ENCODE measurements around the gene ATXN1.

ATXN1 gene

DNA sequence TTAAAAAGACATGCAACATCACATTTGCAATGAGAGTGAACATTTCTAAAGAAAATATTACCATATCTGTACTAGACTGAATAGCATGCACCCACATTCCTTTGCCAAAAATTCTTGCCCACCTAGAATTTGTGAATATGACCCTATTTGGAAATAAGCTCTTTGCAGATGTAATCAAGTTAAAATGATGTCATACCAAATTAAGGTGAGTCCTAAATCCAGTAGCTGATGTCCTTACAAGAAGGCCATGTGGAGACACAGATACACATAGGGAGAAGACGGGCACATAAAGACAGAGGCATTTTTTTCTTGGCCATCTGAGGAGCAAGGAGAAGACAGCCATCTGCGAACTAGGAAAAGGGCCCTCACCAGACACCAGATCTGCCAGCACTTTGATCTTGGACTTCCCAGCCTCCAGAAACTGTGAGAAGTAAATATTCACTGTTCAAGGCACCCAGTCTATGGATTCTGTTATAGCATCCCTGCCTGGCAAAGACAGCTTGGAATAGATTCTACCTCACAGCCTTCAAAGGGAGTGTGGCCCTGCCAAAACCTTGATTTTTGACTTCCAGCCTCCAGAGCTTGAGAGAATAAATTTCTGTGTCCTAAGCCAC, 22.8 kb upstream of the ATXN1 start:
- in situ Hi-C loops (cut with MboI; ENCODE audit: low sequenced_read_pairs) = no loop called here

DNA sequence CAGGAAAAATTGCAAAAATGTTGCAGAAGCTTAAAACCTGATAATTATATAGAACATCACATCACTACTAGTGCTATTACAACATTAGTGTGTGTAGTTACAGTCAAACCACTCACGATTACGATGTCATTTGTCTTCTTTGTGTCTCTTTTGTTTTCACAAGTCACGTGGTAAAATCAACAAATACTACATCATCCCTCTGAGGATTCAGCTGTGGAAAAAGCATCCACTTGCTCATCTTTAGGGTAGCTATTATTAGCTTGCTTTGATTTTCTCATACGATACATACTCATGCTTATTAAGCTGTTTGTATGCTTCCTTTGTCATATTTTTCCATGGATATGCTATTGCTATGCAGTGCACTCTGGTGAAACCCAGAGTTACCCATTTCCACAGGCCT, 22.2 kb upstream of the ATXN1 start:
- in situ Hi-C loops (cut with MboI; ENCODE audit: low sequenced_read_pairs) = no loop called here

DNA sequence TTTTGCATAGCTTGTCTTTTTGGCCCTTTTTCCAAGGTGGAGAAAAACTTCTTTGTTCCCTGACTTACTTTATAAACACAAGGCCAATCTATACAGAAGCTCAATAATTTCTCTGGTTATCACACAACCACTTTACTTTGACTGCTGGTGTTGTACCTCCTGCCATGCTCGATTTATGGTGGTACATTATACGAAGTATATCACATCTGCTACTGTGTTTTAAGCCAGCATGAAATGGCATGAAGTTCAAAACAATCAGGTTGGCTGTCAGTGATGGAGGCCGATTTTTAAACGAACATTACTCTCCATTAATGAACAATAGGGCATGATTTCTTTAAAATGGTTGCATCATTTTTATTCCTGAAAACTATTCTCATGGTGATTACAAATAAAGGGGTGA, 21.0 kb upstream of the ATXN1 start:
- in situ Hi-C loops (cut with MboI; ENCODE audit: low sequenced_read_pairs) = no loop called here

DNA sequence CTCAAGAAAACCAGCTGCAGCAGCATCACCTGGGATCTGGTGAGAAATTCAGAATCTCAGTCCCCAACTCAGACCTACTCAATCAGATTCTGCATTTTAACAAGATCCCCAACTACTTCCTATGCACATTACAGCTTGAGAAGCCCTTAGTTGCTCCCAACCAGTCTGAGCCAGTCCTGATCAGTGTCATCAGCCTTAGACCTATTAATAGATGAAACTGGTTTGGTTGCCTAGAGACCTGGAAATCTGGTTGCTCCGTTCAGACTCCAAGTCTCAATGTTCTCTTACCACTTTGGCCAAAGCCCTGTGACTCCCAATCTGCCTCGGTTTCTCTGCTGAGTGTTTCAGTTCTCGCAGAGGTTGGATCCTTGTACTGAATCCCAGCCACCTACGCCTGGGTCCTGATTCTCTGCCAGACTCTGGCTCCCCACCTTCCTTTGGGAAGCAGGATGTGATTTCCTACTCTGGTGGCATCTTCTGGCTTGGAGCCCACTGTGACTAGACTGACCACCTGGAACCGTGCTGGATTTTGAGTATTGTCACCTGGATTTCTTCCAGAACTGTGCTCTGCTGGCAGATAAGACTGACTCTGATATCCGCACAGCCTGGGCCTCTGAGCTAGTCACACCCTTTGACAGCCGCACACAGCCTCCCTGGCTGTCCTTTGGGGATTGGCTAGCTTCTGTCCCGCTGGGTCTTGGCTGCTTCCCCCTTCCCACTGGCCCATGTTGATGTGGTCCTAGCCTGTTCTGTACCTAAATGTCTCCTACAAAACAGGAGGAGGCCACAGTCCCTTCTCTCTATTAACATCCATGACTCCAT, 20.3 kb upstream of the ATXN1 start:
- in situ Hi-C loops (cut with MboI; ENCODE audit: low sequenced_read_pairs) = no loop called here

DNA sequence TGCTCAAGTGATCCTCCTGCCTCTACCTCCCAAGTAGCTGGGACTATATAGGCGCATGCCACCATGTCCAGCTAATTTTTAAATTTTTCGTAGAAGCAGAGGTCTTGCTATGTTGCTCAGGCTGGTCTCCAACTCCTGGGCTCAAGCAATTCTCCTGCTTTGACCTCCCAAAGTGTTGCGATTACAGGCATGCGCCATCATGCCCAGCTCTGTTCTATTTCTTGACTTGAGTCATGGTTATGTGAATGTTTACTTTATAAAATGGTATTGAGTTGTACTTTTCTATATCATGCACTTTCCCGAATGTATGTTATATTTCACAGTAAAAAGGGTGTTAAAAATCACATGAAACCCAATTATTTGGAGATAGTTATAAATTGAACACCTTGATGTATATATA, 17.3 kb upstream of the ATXN1 start:
- in situ Hi-C loops (cut with MboI; ENCODE audit: low sequenced_read_pairs) = no loop called here

DNA sequence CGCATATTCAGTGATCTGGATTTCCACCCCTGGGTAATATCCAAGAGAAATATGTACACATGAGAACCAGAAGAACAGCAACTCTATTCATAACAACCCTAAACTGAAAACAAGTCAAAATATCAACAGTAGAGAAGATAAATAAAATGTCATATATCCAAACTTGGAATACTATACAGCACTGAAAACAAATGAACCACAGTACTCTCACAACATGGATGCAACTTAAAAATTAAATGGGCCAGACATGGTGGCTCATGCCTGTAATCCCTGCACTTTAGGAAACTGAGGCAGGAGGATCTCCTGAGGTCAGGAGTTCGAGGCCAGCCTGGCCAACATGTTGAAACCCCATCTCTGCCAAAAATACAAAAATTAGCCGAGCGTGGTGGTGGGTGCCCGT, 16.5 kb upstream of the ATXN1 start:
- in situ Hi-C loops (cut with MboI; ENCODE audit: low sequenced_read_pairs) = no loop called here

DNA sequence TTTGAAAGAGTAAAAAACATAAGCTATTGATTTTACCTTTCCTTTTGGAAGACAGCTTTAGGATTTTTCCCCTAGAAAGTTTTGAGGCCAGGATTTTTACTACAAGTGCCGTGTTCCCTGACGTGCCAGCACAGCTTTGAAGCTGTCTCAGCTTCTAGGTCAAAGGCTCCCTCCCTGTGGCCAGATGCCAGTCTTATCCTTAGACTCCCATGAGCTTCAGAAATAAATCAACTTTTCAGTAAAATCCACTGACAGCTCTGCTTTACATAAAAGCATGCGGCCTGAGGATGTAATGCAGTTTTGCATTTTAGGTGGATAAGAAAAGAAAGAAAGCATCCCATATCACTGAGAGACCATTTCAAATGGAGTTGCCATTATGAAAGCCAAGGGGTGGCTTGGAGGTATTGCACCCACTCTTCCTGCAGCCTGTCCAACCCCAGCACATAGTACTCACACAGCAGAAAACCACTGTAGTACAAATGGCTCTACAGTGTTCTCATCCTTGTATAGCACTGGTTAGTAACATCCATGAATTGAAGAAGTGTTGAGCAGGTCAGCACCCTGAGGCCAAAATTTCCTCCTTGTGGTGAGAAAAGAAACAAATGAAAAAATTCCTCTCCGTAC, 15.2 kb upstream of the ATXN1 start:
- in situ Hi-C loops (cut with MboI; ENCODE audit: low sequenced_read_pairs) = no loop called here

DNA sequence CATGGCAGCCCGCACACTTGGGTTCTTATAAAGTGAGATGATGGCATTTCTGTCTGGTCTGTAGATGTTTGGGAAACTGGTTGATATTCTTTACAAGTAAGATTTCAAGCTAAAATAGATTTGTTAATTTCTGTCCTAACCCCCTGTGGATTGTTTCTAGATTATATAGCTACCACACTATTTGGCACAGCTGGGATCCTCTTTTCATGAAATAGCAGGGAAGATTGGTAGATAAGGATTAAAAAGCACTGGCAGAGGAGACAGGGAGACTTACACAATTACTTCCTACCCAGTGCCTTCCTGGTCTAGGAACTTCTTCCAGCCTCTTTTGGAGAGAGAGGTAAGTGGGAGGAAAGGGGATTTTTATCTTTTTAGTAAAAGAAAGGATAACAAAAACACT, 13.2 kb upstream of the ATXN1 start:
- in situ Hi-C loops (cut with MboI; ENCODE audit: low sequenced_read_pairs) = loop anchor here (25.0 kb wide), 2 partner anchors 262 to 437 kb away; no protein-coding TSS in a partner anchor

DNA sequence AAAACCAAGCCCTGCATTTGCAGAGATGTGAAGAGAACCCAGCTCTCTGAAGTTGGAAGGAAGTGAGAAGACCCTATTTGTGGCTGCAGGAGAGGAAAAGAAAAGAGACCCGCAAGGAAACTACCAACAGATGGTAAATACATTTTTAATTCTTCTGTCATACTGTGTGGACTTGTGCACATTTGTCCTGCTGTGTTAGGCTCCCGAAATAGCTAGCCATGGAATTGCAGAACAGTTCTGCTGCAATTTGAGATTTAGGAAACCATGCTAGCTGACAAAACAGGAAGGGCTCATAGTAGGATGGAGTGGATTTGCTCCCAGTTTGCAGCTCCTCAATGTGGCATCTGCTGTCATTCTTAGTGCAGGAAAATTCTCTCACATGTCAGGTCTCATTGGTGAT, 12.1 kb upstream of the ATXN1 start:
- in situ Hi-C loops (cut with MboI; ENCODE audit: low sequenced_read_pairs) = loop anchor here (25.0 kb wide), 2 partner anchors 261 to 436 kb away; no protein-coding TSS in a partner anchor

DNA sequence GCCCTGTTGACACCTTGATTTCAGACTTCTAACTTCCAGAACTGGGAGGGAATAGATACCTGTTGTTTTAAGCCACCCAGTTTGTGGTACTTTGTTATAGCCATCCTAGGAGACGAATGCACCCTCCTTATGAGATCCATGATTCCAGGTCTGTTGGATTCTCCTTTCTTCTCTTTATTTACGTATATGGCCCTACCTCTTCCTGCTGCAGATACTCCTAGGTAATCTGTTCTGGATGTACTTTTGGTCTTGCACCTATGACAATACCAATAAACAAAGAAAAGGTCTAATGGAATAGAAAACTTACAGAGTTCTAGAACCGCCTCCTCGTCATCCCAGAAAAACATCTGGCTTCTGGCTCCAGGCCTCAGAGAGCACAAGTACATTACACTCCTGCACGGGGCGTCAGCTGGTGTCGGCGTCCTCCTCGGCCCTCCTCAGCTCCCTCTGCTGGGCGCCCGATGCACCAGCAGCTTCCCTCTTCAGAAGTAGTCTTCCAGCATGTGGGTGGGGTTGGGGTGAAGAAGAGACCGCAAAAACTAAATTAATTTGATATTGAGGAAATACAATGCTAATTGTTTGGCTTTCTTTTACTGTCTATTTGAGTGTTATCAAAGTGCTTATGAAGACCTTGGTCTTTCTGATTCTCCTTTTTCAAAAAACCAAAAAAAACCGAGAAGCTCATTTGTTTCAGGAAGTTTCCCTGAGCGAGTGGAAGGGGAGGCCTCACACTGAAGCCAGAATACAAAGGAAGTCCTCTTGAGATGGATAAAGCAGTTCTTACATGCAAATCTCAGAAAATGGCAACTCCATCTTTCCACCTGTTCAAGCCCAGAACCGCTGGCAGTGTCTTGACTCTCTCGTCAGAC, 9.7 kb upstream of the ATXN1 start:
- in situ Hi-C loops (cut with MboI; ENCODE audit: low sequenced_read_pairs) = loop anchor here (25.0 kb wide), 2 partner anchors 259 to 434 kb away; no protein-coding TSS in a partner anchor

DNA sequence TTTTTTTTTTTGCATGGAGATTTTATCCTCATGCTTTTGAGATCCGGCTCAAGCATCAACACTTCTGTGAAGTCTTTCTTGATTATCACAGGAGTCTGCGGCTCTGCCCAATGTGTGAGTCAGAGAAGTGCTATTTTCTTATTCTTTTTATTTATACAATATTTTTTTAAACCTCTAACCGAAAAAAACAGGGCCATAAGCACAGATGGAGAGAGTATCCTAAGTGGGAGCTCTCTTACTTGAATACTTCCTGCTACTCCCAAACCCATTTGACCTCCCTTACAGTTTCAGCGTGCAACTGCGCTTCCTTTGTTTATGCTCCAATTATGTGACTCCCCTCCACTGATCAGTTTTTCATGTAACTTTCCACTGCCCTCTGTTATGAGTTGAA, 8.7 kb upstream of the ATXN1 start:
- in situ Hi-C loops (cut with MboI; ENCODE audit: low sequenced_read_pairs) = loop anchor here (25.0 kb wide), 2 partner anchors 258 to 433 kb away; no protein-coding TSS in a partner anchor

DNA sequence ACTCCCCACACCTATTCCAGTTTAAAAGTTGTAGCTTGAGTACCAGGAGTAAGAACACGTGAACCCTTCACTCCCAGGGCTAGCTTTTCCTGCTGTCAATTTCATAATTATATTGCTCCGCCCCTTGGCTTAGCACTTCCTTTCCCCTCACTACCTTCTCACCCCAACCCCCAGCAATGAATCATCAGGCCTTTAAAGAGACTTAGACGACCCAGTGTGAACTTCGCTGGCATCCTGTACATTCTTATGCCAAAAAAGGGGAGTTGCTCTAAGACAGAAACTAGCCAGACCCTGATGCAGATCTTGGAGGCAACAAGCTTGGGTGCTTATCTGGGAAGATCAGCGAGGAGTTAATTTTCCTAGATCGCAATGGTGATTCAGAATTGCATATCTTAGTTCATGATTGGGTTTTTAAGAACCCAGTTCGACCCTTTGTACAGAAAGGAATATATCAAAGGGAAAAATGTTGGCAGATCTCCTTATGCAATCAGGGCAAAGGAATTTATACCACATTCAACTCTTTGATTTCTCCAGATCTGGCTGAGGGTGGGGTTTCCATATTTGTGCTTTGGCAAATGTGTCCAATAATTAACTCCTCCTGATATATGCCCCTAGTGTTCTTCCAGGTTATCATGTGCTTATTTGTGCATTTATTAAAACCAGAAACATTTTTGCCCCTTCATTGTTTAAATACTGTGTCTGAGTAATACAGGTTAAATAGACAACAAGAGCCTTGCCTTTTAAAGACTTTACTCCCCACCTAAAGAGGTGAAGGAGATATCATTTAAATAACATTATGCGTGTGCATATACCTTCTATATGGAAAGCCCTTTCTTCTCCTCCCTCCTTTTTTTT, 8.1 kb upstream of the ATXN1 start:
- in situ Hi-C loops (cut with MboI; ENCODE audit: low sequenced_read_pairs) = loop anchor here (25.0 kb wide), 2 partner anchors 257 to 432 kb away; no protein-coding TSS in a partner anchor

DNA sequence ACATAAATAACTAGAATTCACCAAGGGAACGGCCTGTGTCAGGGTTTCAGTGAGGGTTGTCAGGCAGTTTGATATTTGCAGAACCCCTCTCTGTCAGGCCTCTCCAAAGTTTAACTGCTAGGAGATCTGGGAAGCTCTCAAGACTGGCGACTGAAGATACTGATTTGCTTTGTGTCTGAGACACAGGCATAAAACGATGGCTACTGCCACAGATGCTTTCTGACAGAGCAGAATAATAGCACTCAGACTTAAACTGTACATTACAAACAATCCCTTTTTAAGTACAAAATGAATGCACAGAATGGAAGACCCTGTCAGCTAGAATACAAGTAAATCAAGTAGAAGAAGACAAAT, 7.2 kb upstream of the ATXN1 start:
- in situ Hi-C loops (cut with MboI; ENCODE audit: low sequenced_read_pairs) = loop anchor here (25.0 kb wide), 2 partner anchors 256 to 431 kb away; no protein-coding TSS in a partner anchor

DNA sequence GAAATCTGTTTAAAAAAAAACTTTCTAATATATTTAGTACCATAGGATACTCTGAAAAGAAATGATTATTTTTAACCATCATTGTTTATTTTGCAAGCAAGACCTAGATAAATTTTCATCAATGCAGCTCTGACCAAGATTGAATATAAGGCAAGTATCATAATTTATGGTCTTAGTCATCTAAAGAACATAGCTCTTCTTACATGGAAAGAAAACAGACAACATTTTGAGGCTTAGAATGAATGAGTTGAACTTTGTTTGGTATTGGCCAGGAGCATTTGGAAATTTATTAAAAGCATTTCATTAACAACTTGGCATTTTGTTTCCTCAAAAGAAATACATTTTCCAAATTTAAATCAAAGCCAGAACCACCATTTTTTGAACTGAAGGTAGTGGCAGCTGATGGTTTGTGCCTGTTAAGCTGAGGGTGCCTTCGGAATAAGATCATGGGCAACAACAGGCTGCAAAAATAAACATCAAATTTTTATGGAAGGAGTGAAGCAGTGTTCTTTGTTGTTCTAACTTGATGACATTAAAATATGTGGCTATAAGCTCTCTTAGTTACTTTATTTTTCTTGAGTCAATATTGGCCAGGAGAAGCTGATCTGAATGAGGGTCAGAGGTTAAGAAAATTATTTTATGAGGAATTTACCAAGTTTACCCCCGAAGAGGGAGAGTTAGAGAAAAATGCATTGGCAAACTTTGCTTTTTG, 6.7 kb upstream of the ATXN1 start:
- in situ Hi-C loops (cut with MboI; ENCODE audit: low sequenced_read_pairs) = loop anchor here (25.0 kb wide), 2 partner anchors 256 to 431 kb away; no protein-coding TSS in a partner anchor

DNA sequence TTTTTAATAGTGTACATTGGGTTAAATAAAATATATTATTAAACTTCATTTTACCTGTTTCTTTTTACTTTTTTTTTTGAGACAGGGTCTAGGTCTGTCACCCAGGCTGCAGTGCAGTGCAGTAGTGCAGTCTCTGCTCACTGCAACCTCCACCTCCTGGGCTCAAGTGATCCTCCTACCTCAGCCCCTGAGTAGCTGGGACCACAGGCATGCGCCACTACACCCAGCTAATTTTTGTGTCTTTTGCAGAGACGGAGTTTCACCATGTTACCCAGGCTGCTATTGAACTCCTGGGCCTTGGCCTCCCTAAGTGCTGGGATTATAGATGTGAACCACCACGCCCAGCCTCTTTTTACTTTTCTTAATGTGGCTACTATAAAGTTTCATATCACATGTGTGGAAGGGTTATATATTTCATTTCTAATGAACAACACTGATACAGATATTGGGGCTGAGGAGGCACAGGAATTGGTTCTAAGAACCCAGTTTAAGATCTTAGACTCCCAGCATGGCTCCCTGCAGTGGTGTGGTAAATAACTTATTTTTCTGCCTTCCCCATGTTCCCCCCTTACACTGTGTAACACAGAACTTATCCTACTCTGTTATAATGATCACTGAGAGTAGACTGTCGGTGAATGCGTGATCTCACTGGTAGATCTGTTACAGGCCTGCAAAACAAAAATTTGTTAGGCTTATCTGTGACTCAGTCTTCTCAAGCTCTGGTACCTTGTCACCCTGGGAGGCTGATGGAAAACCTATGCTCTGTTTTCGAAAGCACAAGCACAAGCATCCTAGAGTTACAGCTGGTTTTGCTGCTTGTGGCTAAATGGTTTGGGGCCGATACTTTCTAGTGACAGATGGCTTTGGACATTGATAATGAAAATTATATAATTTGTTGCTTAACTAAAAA, 5.8 kb upstream of the ATXN1 start:
- in situ Hi-C loops (cut with MboI; ENCODE audit: low sequenced_read_pairs) = loop anchor here (25.0 kb wide), 2 partner anchors 255 to 430 kb away; no protein-coding TSS in a partner anchor

DNA sequence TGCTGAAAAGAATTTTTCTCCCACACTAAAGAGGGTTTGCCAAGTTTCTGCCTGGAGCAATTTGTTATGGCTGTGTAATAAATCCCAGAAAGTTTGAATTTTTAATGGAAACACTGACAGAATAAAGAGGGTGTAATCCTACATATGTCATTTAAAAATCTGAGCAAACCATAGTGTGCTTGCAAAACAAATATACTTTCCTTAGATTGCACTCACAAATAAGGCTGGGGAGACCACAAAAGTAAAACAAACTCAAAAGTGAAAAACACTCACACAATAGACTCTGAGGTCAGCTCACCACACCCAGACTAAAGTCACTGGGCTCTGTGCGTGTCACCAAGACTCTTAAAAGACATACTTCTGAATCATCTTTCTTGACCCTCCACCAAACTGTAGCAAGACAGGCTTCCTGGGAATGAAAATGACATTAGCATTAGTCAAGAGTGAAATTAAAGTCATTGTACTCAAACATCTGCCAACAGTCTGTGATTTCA, 4.8 kb upstream of the ATXN1 start:
- in situ Hi-C loops (cut with MboI; ENCODE audit: low sequenced_read_pairs) = loop anchor here (25.0 kb wide), 2 partner anchors 254 to 429 kb away; no protein-coding TSS in a partner anchor

DNA sequence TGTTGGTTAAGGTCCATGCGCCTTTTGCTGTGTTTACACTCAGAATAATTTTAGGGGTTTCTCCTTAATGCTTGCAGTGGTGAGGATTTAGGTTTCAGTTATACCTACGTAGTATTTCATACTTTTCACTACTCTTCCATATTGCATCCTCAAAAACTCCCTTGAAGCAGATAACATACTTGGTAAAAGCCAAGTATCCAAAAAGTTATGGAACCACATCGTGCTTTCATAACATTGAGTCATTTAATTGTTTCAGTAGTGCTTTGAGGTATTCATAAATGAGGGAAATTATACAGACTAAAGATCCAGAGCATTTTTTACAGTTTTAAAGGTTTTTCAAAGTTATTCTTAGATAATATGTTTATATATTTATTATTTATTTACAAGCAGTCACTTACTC, 4.0 kb upstream of the ATXN1 start:
- in situ Hi-C loops (cut with MboI; ENCODE audit: low sequenced_read_pairs) = loop anchor here (25.0 kb wide), 2 partner anchors 253 to 428 kb away; no protein-coding TSS in a partner anchor

Data from HL-60/S4 treated with phorbol 12-myristate 13-acetate at 8.2 ng/mL for 4 days and 3 days (cell line).